Esophagus squamous epithelium (tissue), 5 donors: ENCODE data around the gene TWIST2. TPM values are rescaled to one million over a fixed set of nuclear protein-coding genes. Genes with fewer than 3 reads are reported as not detected.

ENCODE experiments used
- DNase-seq: peaks from one replicate; lab custom pipeline; 2025; lab: John Stamatoyannopoulos, UW
- H3K27ac ChIP-seq, 4 donors: fragments of 200-600 bp; sonication (generic); one replicate each; pipeline ENCODE4 v1.5.1; 2016 to 2019; ENCODE audit warnings: mild to moderate bottlenecking in 1 of 4
- H3K27me3 ChIP-seq, 4 donors: fragments of 200-600 bp; sonication (generic); 1 replicate in 3 of 4; 2 replicates in 1 of 4; pipeline versions ENCODE4 v1.5.1 to v1.6.0; 2017 to 2021; ENCODE audit warnings: antibody characterized with exemption in 1 of 4
- H3K36me3 ChIP-seq, 3 donors: fragments of 200-600 bp; sonication (generic); one replicate each; pipeline ENCODE4 v1.5.1; 2016 to 2019
- H3K4me1 ChIP-seq, 3 donors: fragments of 200-600 bp; sonication (generic); one replicate each; pipeline ENCODE4 v1.5.1; 2017 to 2019
- H3K4me3 ChIP-seq, 4 donors: fragments of 200-600 bp; sonication (generic); 1 replicate in 3 of 4; 2 replicates in 1 of 4; pipeline ENCODE4 v1.5.1; 2016 to 2019; ENCODE audit warnings: mild to moderate bottlenecking in 2 of 4, moderate library complexity in 1 of 4
- H3K9me3 ChIP-seq, 3 donors: fragments of 200-600 bp; sonication (generic); one replicate each; pipeline ENCODE4 v1.5.1; 2016 to 2019
- CTCF ChIP-seq, 6 experiments: fragments of 450-650 bp in 4 of 6; fragments of 200-600 bp in 2 of 6; sonication (generic) in 2 of 6; IDR thresholded peaks; one replicate each; pipeline ENCODE4 v1.5.1; 2016 to 2019; ENCODE audit warnings: antibody characterized with exemption in 6 of 6, mild to moderate bottlenecking in 4 of 6, moderate library complexity in 4 of 6
- POLR2A ChIP-seq, 4 donors: fragments of 450-650 bp; IDR thresholded peaks; one replicate each; pipeline ENCODE4 v1.6.1; 2017; ENCODE audit warnings: antibody characterized with exemption in 4 of 4, mild to moderate bottlenecking in 4 of 4, moderate library complexity in 3 of 4
- WGBS, 2 donors: methylation state at CpG; one replicate each; pipeline ENCODE4 v1.1.5; 2018; 5-methylcytosine and 5-hydroxymethylcytosine counted together
- intact Hi-C: fragments of 100-400 bp; cut with DNase I; formaldehyde crosslinking; loops from one replicate; pipeline ENCODE4 v1.15.0; 2022
- total RNA-seq, 4 donors: library from RNA; depleted of rRNA; stranded (reverse); fragments of >200 nt; gene quantifications; one replicate each; pipeline ENCODE4 v1.1.0, GENCODE V29; 2016
- donor health status: DM: yes; HTN: yes; CAD: no.

TWIST2 gene
- total RNA-seq, 4 donors from 2014 or later: 3.1 to 33.0 (median 4.9) TPM

GRCh38 chr2:238853721-238854120 is 5.8 kb downstream of the TWIST2 start:
- H3K9me3 ChIP-seq: no peaks in the 10 kb centered on the region
- H3K27me3 ChIP-seq: peaks cover 0 to 74% (median 11%) of the 10 kb centered on the region in 4 donors
- peak overlapping the region in 3 of 4 donors; percentile 11 to 43 (median 12) for H3K4me3 ChIP-seq
- WGBS, 2 donors: 75 to 80% methylated on average over 9 of the region's 9 CpGs
- no peaks in the 10 kb centered on the region for H3K36me3 ChIP-seq
- TF ChIP-seq CTCF (IDR thresholded peaks at IDR 0.05) (no peak), POLR2A (IDR thresholded peaks at IDR 0.05) (no peak)
- peak overlapping the region in 3 of 4 donors; percentile 61 to 84 (median 64) for H3K27ac ChIP-seq
- no peak for DNase-seq
- peaks cover 0 to 9% (median 5%) of the 10 kb centered on the region in 3 donors for H3K4me1 ChIP-seq
- intact Hi-C loops: no loop called here

GRCh38 chr2:238854246-238854645 is 6.4 kb downstream of the TWIST2 start:
- no peak for DNase-seq
- Histone ChIP-seq H3K4me3 (peak overlapping the region in 3 of 4 donors; percentile 11 to 43 (median 12)), H3K9me3 (no peaks in the 10 kb centered on the region), H3K4me1 (peaks cover 0 to 4% (median 2%) of the 10 kb centered on the region in 3 donors), H3K27ac (peak overlapping the region; percentile 18 to 84 (median 62)), H3K27me3 (peaks cover 0 to 69% (median 6%) of the 10 kb centered on the region in 4 donors), H3K36me3 (no peaks in the 10 kb centered on the region)
- TF ChIP-seq CTCF (IDR thresholded peaks at IDR 0.05) (no peak), POLR2A (IDR thresholded peaks at IDR 0.05) (no peak)
- WGBS, 2 donors: 49 to 73% methylated on average over 4 to 7 of the region's 8 CpGs
- intact Hi-C loops: no loop called here

GRCh38 chr2:238854699-238855229 is 6.9 kb downstream of the TWIST2 start:
- H3K4me3 ChIP-seq: peak overlapping the region in 2 of 4 donors; percentile 11 to 43
- peaks cover 0 to 63% (median under 1%) of the 10 kb centered on the region in 4 donors for H3K27me3 ChIP-seq
- H3K9me3 ChIP-seq: no peaks in the 10 kb centered on the region
- H3K36me3 ChIP-seq: no peaks in the 10 kb centered on the region
- intact Hi-C loops: no loop called here
- H3K27ac ChIP-seq: peak overlapping the region; percentile 18 to 84 (median 62)
- TF ChIP-seq POLR2A (IDR thresholded peaks at IDR 0.05) (no peak), CTCF (IDR thresholded peaks at IDR 0.05) (no peak)
- no peak for DNase-seq
- H3K4me1 ChIP-seq: peaks cover 0 to 5% (median 0%) of the 10 kb centered on the region in 3 donors
- WGBS, 2 donors: 78 to 83% methylated on average over 16 to 17 of the region's 18 CpGs

GRCh38 chr2:238855299-238855698 is 7.4 kb downstream of the TWIST2 start:
- H3K4me1 ChIP-seq: peaks cover 0 to 10% (median 0%) of the 10 kb centered on the region in 3 donors
- H3K9me3 ChIP-seq: no peaks in the 10 kb centered on the region
- peaks cover 0 to 58% (median 0%) of the 10 kb centered on the region in 4 donors for H3K27me3 ChIP-seq
- no peaks in the 10 kb centered on the region for H3K36me3 ChIP-seq
- H3K4me3 ChIP-seq: peak overlapping the region in 1 of 4 donors; percentile 43
- no peak for TF ChIP-seq CTCF (IDR thresholded peaks at IDR 0.05)
- no peak for TF ChIP-seq POLR2A (IDR thresholded peaks at IDR 0.05)
- H3K27ac ChIP-seq: peak overlapping the region; percentile 18 to 84 (median 62)
- no peak for DNase-seq
- intact Hi-C loops: no loop called here
- 74 to 86% methylated on average over 9 of the region's 9 CpGs for WGBS, 2 donors

GRCh38 chr2:238855891-238856580 is 8.2 kb downstream of the TWIST2 start:
- no peak for DNase-seq
- intact Hi-C loops: no loop called here
- 80 to 82% methylated on average over 6 to 12 of the region's 12 CpGs for WGBS, 2 donors
- Histone ChIP-seq H3K9me3 (no peaks in the 10 kb centered on the region), H3K27ac (peak overlapping the region in 3 of 4 donors; percentile 9 to 84 (median 19)), H3K27me3 (peaks cover 0 to 51% (median 0%) of the 10 kb centered on the region in 4 donors), H3K36me3 (no peaks in the 10 kb centered on the region), H3K4me3 (no peak overlapping the region), H3K4me1 (peaks cover 0 to 17% (median 0%) of the 10 kb centered on the region in 3 donors)
- TF ChIP-seq POLR2A (IDR thresholded peaks at IDR 0.05) (no peak), CTCF (IDR thresholded peaks at IDR 0.05) (no peak)
